Brain microvascular endothelial cell (primary cell): ENCODE results near the gene PTPRQ.

Experiments
- DNase-seq: peaks from one replicate; pipeline ENCODE4 v3.0.0-alpha.2; 2020
- H3K27ac ChIP-seq: fragments of 250-450 bp; sonication (Bioruptor Pico); 2 replicates; pipeline ENCODE4 v1.5.1; 2020; ENCODE audit warnings: mild to moderate bottlenecking, moderate library complexity
- H3K27me3 ChIP-seq: fragments of 250-450 bp; sonication (Bioruptor Pico); replicated peaks from 2 replicates; pipeline ENCODE4 v1.5.1; 2020; ENCODE audit warnings: mild to moderate bottlenecking
- H3K36me3 ChIP-seq: fragments of 250-450 bp; sonication (Bioruptor Pico); replicated peaks from 2 replicates; pipeline ENCODE4 v1.5.1; 2020; ENCODE audit warnings: mild to moderate bottlenecking
- H3K4me3 ChIP-seq: 2 replicates; pipeline ENCODE4 v1.5.1; 2011; ENCODE audit warnings: low read depth, mild to moderate bottlenecking, control low read depth, low read length, moderate library complexity
- CTCF ChIP-seq: IDR thresholded peaks from 2 replicates; pipeline ENCODE4 v1.5.1; 2011; ENCODE audit warnings: low read depth, mild to moderate bottlenecking, moderate library complexity, low read length, control low read depth, inconsistent platforms; ENCODE audit errors: missing control alignments
- in situ Hi-C: cut with HindIII; loops from 2 replicates; pipeline ENCODE4 v1.10.0; 2017; ENCODE audit warnings: low sequenced_read_pairs, low pct_ligation_motif_present

Gene PTPRQ

GRCh38 chr12:80493466-80493865, 49.4 kb downstream of the PTPRQ start:
- Histone ChIP-seq H3K27ac (no peak overlapping the region), H3K36me3 (no peaks in the 10 kb centered on the region), H3K27me3 (no peaks in the 10 kb centered on the region), H3K4me3 (no peak overlapping the region)
- in situ Hi-C loops: no loop called here
- DNase-seq: no peak
- TF ChIP-seq CTCF: no peak

GRCh38 chr12:80494836-80495235, 50.8 kb downstream of the PTPRQ start:
- Histone ChIP-seq H3K36me3 (no peaks in the 10 kb centered on the region), H3K27ac (no peak overlapping the region), H3K27me3 (no peaks in the 10 kb centered on the region), H3K4me3 (no peak overlapping the region)
- in situ Hi-C loops: no loop called here
- no peak for TF ChIP-seq CTCF
- no peak for DNase-seq

- Histone ChIP-seq H3K4me3 (no peak overlapping the region), H3K36me3 (no peaks in the 10 kb centered on the region), H3K27me3 (no peaks in the 10 kb centered on the region), H3K27ac (no peak overlapping the region)
- in situ Hi-C loops: no loop called here
- no peak for DNase-seq
- no peak for TF ChIP-seq CTCF
These were observed 54.2 kb downstream of the PTPRQ start for GRCh38 chr12:80498059-80498728.

GRCh38 chr12:80504389-80505163, 60.5 kb downstream of the PTPRQ start:
- no peak overlapping the region for H3K27ac ChIP-seq
- H3K27me3 ChIP-seq: no peaks in the 10 kb centered on the region
- TF ChIP-seq CTCF: no peak
- in situ Hi-C loops: no loop called here
- H3K36me3 ChIP-seq: no peaks in the 10 kb centered on the region
- no peak overlapping the region for H3K4me3 ChIP-seq
- DNase-seq: no peak

- no peak overlapping the region for H3K4me3 ChIP-seq
- H3K36me3 ChIP-seq: no peaks in the 10 kb centered on the region
- peak overlapping the region; percentile 81 for H3K27ac ChIP-seq
- no peak for TF ChIP-seq CTCF
- no peaks in the 10 kb centered on the region for H3K27me3 ChIP-seq
- DNase-seq: peak; percentile 68
- in situ Hi-C loops: no loop called here
These were observed 65.9 kb downstream of the PTPRQ start for GRCh38 chr12:80509781-80510556.
